CD14-positive monocyte (primary cell): ENCODE measurements around the gene EDIL3. TPM values are rescaled to one million over a fixed set of nuclear protein-coding genes. Genes with fewer than 3 reads are reported as not detected.
A peak's percentile ranks its signal among the peaks of the same experiment; 100 is the strongest.

Experiments used
- DNase-seq, 3 donors: peaks; one replicate each; pipeline ENCODE4 v3.0.0-alpha.2; 2011 to 2022
- H2AFZ ChIP-seq: 2 replicates; pipeline ENCODE4 v1.6.0; 2012; ENCODE audit warnings: mild to moderate bottlenecking, low read depth, low read length, inconsistent platforms; ENCODE audit not compliant: insufficient read depth, poor library complexity, severe bottlenecking
- H3K27ac ChIP-seq, 2 donors: 1 replicate in 1 of 2; 2 replicates in 1 of 2; pipeline ENCODE4 v1.5.1; 2012 to 2013; ENCODE audit warnings: low read length in 2 of 2, control low read depth in 1 of 2, inconsistent platforms in 1 of 2, low read depth in 1 of 2, mild to moderate bottlenecking in 1 of 2
- H3K27me3 ChIP-seq, 2 donors: one replicate each; pipeline versions ENCODE4 v1.6.0 to v1.6.1; 2011 to 2013; ENCODE audit warnings: low read length in 2 of 2; ENCODE audit not compliant: control insufficient read depth in 2 of 2, insufficient read depth in 2 of 2
- H3K36me3 ChIP-seq, 2 donors: replicated peaks in 1 of 2; 1 replicate in 1 of 2; 2 replicates in 1 of 2; pipeline versions ENCODE4 v1.5.1 to v1.6.1; 2012 to 2013; ENCODE audit warnings: low read length in 2 of 2, control low read depth in 1 of 2, inconsistent platforms in 1 of 2, mild to moderate bottlenecking in 1 of 2; ENCODE audit not compliant: insufficient read depth in 2 of 2, control insufficient read depth in 1 of 2
- H3K4me1 ChIP-seq, 2 donors: 1 replicate in 1 of 2; 2 replicates in 1 of 2; pipeline versions ENCODE4 v1.5.1 to v1.6.1; 2012 to 2013; ENCODE audit warnings: low read length in 2 of 2, control low read depth in 1 of 2, inconsistent platforms in 1 of 2, mild to moderate bottlenecking in 1 of 2, moderate library complexity in 1 of 2; ENCODE audit not compliant: insufficient read depth in 2 of 2, control insufficient read depth in 1 of 2
- H3K4me2 ChIP-seq: replicated peaks from 2 replicates; pipeline ENCODE3; 2012; ENCODE audit warnings: low read length, moderate library complexity, mild to moderate bottlenecking; ENCODE audit not compliant: poor library complexity, severe bottlenecking; ENCODE audit errors: extremely low read depth
- H3K4me3 ChIP-seq, 3 experiments: fragments of 200-600 bp in 1 of 3; sonication (generic) in 1 of 3; replicated peaks in 1 of 3; 1 replicate in 2 of 3; 2 replicates in 1 of 3; pipeline ENCODE4 v1.5.1; 2011 to 2013; ENCODE audit warnings: low read length in 3 of 3, mild to moderate bottlenecking in 3 of 3, control low read depth in 2 of 3, low read depth in 2 of 3, inconsistent platforms in 1 of 3, moderate library complexity in 1 of 3
- H3K79me2 ChIP-seq: 2 replicates; pipeline ENCODE4 v1.6.0; 2012; ENCODE audit warnings: mild to moderate bottlenecking, control low read depth, inconsistent platforms, low read length, moderate library complexity; ENCODE audit not compliant: insufficient read depth
- H3K9ac ChIP-seq: 2 replicates; pipeline ENCODE4 v1.6.0; 2017; ENCODE audit warnings: low read length, mild to moderate bottlenecking; ENCODE audit not compliant: insufficient read depth, poor library complexity, severe bottlenecking
- H3K9me3 ChIP-seq, 2 donors: replicated peaks in 1 of 2; 1 replicate in 1 of 2; 2 replicates in 1 of 2; pipeline versions ENCODE4 v1.5.1 to v1.6.1; 2012 to 2013; ENCODE audit warnings: low read length in 2 of 2, control low read depth in 1 of 2; ENCODE audit not compliant: control insufficient read depth in 1 of 2, insufficient read depth in 1 of 2
- H4K20me1 ChIP-seq: 2 replicates; pipeline ENCODE4 v1.6.0; 2012; ENCODE audit warnings: mild to moderate bottlenecking, low read length, control low read depth, moderate library complexity; ENCODE audit not compliant: insufficient read depth
- H3K27ac Mint-ChIP-seq, 7 donors: one replicate each; pipeline ENCODE4 v1.8.0; 2020; ENCODE audit warnings: mild to moderate bottlenecking in 7 of 7, mixed read lengths in 7 of 7, moderate library complexity in 6 of 7, inconsistent platforms in 2 of 7
- H3K27me3 Mint-ChIP-seq, 3 donors: one replicate each; pipeline ENCODE4 v1.8.0; 2021 to 2022; ENCODE audit warnings: low read depth in 3 of 3, mild to moderate bottlenecking in 3 of 3, mixed read lengths in 3 of 3, moderate library complexity in 3 of 3, inconsistent platforms in 1 of 3
- H3K36me3 Mint-ChIP-seq, 2 donors: one replicate each; pipeline ENCODE4 v1.8.0; 2020; ENCODE audit warnings: mixed read lengths in 2 of 2, inconsistent platforms in 1 of 2, mild to moderate bottlenecking in 1 of 2
- H3K4me1 Mint-ChIP-seq: one replicate; pipeline ENCODE4 v1.8.0; 2020; ENCODE audit warnings: mild to moderate bottlenecking, mixed read lengths
- H3K4me3 Mint-ChIP-seq, 2 donors: one replicate each; pipeline ENCODE4 v1.8.0; 2020; ENCODE audit warnings: mild to moderate bottlenecking in 2 of 2, mixed read lengths in 2 of 2, moderate library complexity in 1 of 2
- H3K9me3 Mint-ChIP-seq, 7 donors: one replicate each; pipeline ENCODE4 v1.8.0; 2020 to 2022; ENCODE audit warnings: mixed read lengths in 7 of 7, mild to moderate bottlenecking in 6 of 7, moderate library complexity in 6 of 7, inconsistent platforms in 2 of 7
- WGBS: methylation state at CpG from one replicate; pipeline ENCODE4 v1.1.5; 2013; ENCODE audit warnings: missing lambda C conversion rate; ENCODE audit not compliant: insufficient coverage; 5-methylcytosine and 5-hydroxymethylcytosine counted together
- intact Hi-C, 2 donors: fragments of 100-400 bp; cut with micrococcal nuclease; formaldehyde crosslinking; loops; one replicate each; pipeline versions ENCODE4 v1.15.0 to v1.15.1; 2023
- polyA plus RNA-seq, 3 donors: library from polyadenylated mRNA; depleted of rRNA in 1 of 3; unstranded in 2 of 3; stranded (reverse) in 1 of 3; fragments of 300-500 nt in 2 of 3; fragments of >200 nt in 1 of 3; fragmentation: Illumina TruSeq in 2 of 3; gene quantifications; 1 replicate in 2 of 3; 2 replicates in 1 of 3; pipeline ENCODE4 v1.2.3, GENCODE V29; 2012 to 2021
- TF ChIP-seq, protein P1 (sequence below): fragments of 200-600 bp; IDR thresholded peaks from one replicate; pipeline ENCODE4 v1.8.0; 2022; ENCODE audit warnings: antibody characterized with exemption, mild to moderate bottlenecking

EDIL3 gene
- polyA plus RNA-seq, 3 donors: 0.09 TPM; not detected in 2

- WGBS: no CpG with 5 or more reads among the region's 3 CpGs
- no peak overlapping the region for H3K27ac Mint-ChIP-seq
Measured at GRCh38 chr5:84274585-84275468, 109.9 kb downstream of the EDIL3 start.

GRCh38 chr5:84273517-84273883, 111.2 kb downstream of the EDIL3 start:
- Mint-ChIP-seq H3K4me1 (no peaks in the 10 kb centered on the region), H3K4me3 (no peak overlapping the region), H3K27ac (no peak overlapping the region), H3K36me3 (no peaks in the 10 kb centered on the region), H3K9me3 (peaks cover 0 to 2% (median 0%) of the 10 kb centered on the region in 7 donors), H3K27me3 (peaks cover 0 to 3% (median 0%) of the 10 kb centered on the region in 3 donors)
- Histone ChIP-seq H2AFZ (no peak overlapping the region), H3K9me3 (no peaks in the 10 kb centered on the region), H3K4me3 (no peak overlapping the region), H4K20me1 (no peaks in the 10 kb centered on the region), H3K27me3 (no peaks in the 10 kb centered on the region), H3K36me3 (no peaks in the 10 kb centered on the region), H3K4me1 (no peaks in the 10 kb centered on the region), H3K9ac (no peak overlapping the region), H3K27ac (no peak overlapping the region), H3K4me2 (no peak overlapping the region), H3K79me2 (no peaks in the 10 kb centered on the region)
- WGBS: no CpG with 5 or more reads among the region's 2 CpGs
- TF ChIP-seq, protein P1, sequence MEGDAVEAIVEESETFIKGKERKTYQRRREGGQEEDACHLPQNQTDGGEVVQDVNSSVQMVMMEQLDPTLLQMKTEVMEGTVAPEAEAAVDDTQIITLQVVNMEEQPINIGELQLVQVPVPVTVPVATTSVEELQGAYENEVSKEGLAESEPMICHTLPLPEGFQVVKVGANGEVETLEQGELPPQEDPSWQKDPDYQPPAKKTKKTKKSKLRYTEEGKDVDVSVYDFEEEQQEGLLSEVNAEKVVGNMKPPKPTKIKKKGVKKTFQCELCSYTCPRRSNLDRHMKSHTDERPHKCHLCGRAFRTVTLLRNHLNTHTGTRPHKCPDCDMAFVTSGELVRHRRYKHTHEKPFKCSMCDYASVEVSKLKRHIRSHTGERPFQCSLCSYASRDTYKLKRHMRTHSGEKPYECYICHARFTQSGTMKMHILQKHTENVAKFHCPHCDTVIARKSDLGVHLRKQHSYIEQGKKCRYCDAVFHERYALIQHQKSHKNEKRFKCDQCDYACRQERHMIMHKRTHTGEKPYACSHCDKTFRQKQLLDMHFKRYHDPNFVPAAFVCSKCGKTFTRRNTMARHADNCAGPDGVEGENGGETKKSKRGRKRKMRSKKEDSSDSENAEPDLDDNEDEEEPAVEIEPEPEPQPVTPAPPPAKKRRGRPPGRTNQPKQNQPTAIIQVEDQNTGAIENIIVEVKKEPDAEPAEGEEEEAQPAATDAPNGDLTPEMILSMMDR: no peak
- no peak for DNase-seq
- intact Hi-C loops: no loop called here

More at GRCh38 chr5:84274585-84275468, 109.9 kb downstream of the EDIL3 start:
- Mint-ChIP-seq H3K4me1 (no peaks in the 10 kb centered on the region), H3K36me3 (no peaks in the 10 kb centered on the region), H3K9me3 (peaks cover 0 to 2% (median 0%) of the 10 kb centered on the region in 7 donors), H3K27me3 (peaks cover 0 to 3% (median 0%) of the 10 kb centered on the region in 3 donors), H3K4me3 (no peak overlapping the region)
- H3K4me1 ChIP-seq: no peaks in the 10 kb centered on the region
- no peak overlapping the region for H3K4me2 ChIP-seq
- no peak overlapping the region for H3K4me3 ChIP-seq
- H3K27ac ChIP-seq: no peak overlapping the region
- no peaks in the 10 kb centered on the region for H3K36me3 ChIP-seq
- intact Hi-C loops: no loop called here
- H3K79me2 ChIP-seq: no peaks in the 10 kb centered on the region
- no peak overlapping the region for H2AFZ ChIP-seq
- TF ChIP-seq, protein P1: peak; percentile 71
- peak in 1 of 3 donors; percentile 3 for DNase-seq
- H3K9ac ChIP-seq: no peak overlapping the region
- H3K27me3 ChIP-seq: no peaks in the 10 kb centered on the region
- no peaks in the 10 kb centered on the region for H4K20me1 ChIP-seq
- no peaks in the 10 kb centered on the region for H3K9me3 ChIP-seq
